Measurements from ENCODE around the gene MAVS. TPM values are rescaled to one million over a fixed set of nuclear protein-coding genes. Genes with fewer than 3 reads are reported as not detected.

Gene MAVS
- total RNA-seq, 1 experiment from 2014 or later: 38.7 TPM

DNA sequence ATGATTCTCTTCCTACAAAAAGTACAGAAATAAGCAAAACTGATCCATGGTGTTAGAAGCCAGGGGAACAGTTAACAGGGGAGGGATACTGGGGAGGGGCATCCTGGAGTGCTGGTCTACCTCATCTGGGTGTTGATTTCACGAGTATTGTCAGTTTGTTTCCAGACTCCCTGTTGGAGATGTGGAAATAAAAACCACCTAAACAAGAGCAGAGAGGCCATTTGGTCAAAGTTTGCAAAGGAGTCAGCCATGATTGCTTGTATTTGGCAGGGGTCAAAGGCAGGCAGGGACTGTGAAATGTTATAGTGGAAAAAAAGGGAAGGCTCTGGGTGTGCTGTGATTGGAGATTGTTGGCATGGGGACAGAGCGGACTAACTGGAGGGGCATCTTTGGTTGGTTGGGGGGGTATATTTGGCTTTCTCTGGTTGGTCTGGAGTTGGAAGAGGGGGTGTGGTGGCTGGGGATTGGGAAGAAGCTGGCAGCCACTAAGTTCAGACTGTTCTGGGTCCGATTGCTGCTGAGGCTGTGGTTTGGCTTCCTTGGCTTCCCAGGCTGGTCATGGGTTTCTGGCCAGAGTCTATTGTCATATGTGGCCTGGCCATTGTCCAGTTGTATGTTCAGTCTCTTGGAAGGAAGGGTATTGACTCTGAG is 27.7 kb downstream of the MAVS start:
- no peak for DNase-seq
- TF ChIP-seq EZH2 (IDR thresholded peaks at IDR 0.05; ENCODE audit: low read length, unreplicated experiment): no peak
- TF ChIP-seq, protein P1, sequence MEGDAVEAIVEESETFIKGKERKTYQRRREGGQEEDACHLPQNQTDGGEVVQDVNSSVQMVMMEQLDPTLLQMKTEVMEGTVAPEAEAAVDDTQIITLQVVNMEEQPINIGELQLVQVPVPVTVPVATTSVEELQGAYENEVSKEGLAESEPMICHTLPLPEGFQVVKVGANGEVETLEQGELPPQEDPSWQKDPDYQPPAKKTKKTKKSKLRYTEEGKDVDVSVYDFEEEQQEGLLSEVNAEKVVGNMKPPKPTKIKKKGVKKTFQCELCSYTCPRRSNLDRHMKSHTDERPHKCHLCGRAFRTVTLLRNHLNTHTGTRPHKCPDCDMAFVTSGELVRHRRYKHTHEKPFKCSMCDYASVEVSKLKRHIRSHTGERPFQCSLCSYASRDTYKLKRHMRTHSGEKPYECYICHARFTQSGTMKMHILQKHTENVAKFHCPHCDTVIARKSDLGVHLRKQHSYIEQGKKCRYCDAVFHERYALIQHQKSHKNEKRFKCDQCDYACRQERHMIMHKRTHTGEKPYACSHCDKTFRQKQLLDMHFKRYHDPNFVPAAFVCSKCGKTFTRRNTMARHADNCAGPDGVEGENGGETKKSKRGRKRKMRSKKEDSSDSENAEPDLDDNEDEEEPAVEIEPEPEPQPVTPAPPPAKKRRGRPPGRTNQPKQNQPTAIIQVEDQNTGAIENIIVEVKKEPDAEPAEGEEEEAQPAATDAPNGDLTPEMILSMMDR (conservative IDR thresholded peaks at IDR 0.05; ENCODE audit: low read depth, low read length): no peak
- TF ChIP-seq EZH2phosphoT487 (IDR thresholded peaks at IDR 0.05; ENCODE audit: borderline replicate concordance, low read length): no peak
- Histone ChIP-seq H3K9me3 (ENCODE audit: low read length) (no peaks in the 10 kb centered on the region), H3K36me3 (ENCODE audit: low read depth, low read length) (peaks cover 24% of the 10 kb centered on the region), H3F3A (ENCODE audit: low read length, unreplicated experiment) (no peaks in the 10 kb centered on the region), H3K9me2 (replicated peaks; ENCODE audit: low read length) (no peaks in the 10 kb centered on the region), H3K79me2 (ENCODE audit: low read length) (no peaks in the 10 kb centered on the region), H3K9ac (ENCODE audit: low read length) (no peak overlapping the region), H3K4me2 (ENCODE audit: low read length) (no peak overlapping the region), H2AFZ (ENCODE audit: low read length) (no peak overlapping the region), H4K20me1 (ENCODE audit: low read length) (no peaks in the 10 kb centered on the region), H3K27ac (ENCODE audit: low read length) (no peak overlapping the region), H3K4me1 (ENCODE audit: insufficient read depth, low read length) (no peaks in the 10 kb centered on the region), H3K4me3 (ENCODE audit: low read length) (no peak overlapping the region), H3K27me3 (ENCODE audit: low read length) (no peaks in the 10 kb centered on the region)
- intact Hi-C loops (cut with micrococcal nuclease): no loop called here
- ChIA-PET CTCF (no interaction called here), POLR2A (ENCODE audit: unreplicated experiment) (no interaction called here)
- no TSS peak for BruUV-seq (replicated peaks)
- ATAC-seq: 0 out of 2 replicates have a peak, but pooled peaks have one; percentile 9

DNA sequence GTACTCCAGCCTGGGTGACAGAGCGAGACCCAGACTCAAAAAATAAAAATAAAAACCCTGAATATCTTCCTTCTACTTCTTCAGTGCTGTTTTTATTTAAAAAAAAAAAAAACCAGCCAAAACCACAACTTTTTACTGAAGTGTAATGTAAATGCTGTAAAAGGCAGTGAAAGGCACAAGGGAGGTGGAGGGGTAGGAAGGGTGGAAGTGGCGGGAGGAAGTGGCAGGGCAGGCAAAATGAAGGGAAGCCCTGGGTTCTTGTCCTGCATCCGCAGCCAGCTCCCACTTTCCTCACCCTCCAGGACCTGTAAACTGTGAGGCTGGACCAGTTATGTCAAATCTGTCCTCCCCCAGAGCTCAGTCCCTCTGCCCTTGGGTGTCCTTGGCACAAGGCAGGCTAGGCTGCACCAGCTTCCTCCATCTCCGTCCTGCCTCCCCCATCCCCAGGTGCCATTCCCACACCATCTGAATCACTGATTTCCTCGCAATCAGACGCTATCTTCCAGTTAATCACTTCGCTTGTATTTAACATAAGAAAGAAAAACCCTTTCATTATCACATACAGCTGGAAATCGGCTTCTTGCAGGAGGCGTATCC is 28.8 kb downstream of the MAVS start:
- POLR2A ChIA-PET (ENCODE audit: unreplicated experiment): no interaction called here
- Histone ChIP-seq H3K27me3 (ENCODE audit: low read length) (no peaks in the 10 kb centered on the region), H3K9me2 (replicated peaks; ENCODE audit: low read length) (no peaks in the 10 kb centered on the region), H3K4me3 (ENCODE audit: low read length) (no peak overlapping the region), H4K20me1 (ENCODE audit: low read length) (no peaks in the 10 kb centered on the region), H3F3A (ENCODE audit: low read length, unreplicated experiment) (no peaks in the 10 kb centered on the region), H3K9me3 (ENCODE audit: low read length) (no peaks in the 10 kb centered on the region), H3K4me1 (ENCODE audit: insufficient read depth, low read length) (no peaks in the 10 kb centered on the region), H3K36me3 (ENCODE audit: low read depth, low read length) (peaks cover 24% of the 10 kb centered on the region), H3K27ac (ENCODE audit: low read length) (no peak overlapping the region), H3K4me2 (ENCODE audit: low read length) (no peak overlapping the region), H2AFZ (ENCODE audit: low read length) (no peak overlapping the region), H3K79me2 (ENCODE audit: low read length) (no peaks in the 10 kb centered on the region), H3K9ac (ENCODE audit: low read length) (no peak overlapping the region)
- DNase-seq: no peak
- BruUV-seq (replicated peaks): no TSS peak
- ATAC-seq: no peak; the same call in 1 of the 2 replicates
- intact Hi-C loops (cut with micrococcal nuclease): no loop called here
- CTCF ChIA-PET: no interaction called here
- TF ChIP-seq, protein P1 (conservative IDR thresholded peaks at IDR 0.05; ENCODE audit: low read depth, low read length): no peak
- TF ChIP-seq EZH2 (IDR thresholded peaks at IDR 0.05; ENCODE audit: low read length, unreplicated experiment) (no peak), EZH2phosphoT487 (IDR thresholded peaks at IDR 0.05; ENCODE audit: borderline replicate concordance, low read length) (no peak)

DNA sequence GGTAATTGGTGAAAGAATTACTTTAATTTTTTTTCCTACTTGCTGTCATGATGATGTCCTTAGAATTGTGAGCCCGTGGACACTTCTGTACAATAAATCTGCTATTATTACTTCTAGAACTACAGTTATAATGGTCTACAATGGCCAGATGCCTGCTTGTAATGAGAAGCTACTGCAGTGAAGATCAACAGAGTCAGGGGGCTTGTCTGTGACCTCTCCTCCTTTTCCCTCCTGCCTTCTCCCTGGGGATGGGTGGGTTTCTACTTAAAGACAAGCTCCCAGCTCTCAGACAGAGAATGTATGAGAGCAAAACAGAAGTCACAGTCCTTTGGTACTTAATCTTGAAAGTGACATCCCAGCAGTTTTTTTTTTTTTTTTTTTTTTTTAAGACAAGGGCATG is 29.4 kb downstream of the MAVS start:
- BruUV-seq (replicated peaks): no TSS peak
- no peaks in the 10 kb centered on the region for H3K4me1 ChIP-seq (ENCODE audit: insufficient read depth, low read length)
- no peaks in the 10 kb centered on the region for H3K79me2 ChIP-seq (ENCODE audit: low read length)
- DNase-seq (no peak), ATAC-seq (no peak)
- no peak overlapping the region for H3K4me3 ChIP-seq (ENCODE audit: low read length)
- H3K27me3 ChIP-seq (ENCODE audit: low read length): no peaks in the 10 kb centered on the region
- TF ChIP-seq EZH2phosphoT487 (IDR thresholded peaks at IDR 0.05; ENCODE audit: borderline replicate concordance, low read length): no peak
- TF ChIP-seq, protein P1 (conservative IDR thresholded peaks at IDR 0.05; ENCODE audit: low read depth, low read length): no peak
- no peak for TF ChIP-seq EZH2 (IDR thresholded peaks at IDR 0.05; ENCODE audit: low read length, unreplicated experiment)
- no peaks in the 10 kb centered on the region for H3K9me2 ChIP-seq (replicated peaks; ENCODE audit: low read length)
- H3F3A ChIP-seq (ENCODE audit: low read length, unreplicated experiment): no peaks in the 10 kb centered on the region
- no peak overlapping the region for H3K27ac ChIP-seq (ENCODE audit: low read length)
- no peaks in the 10 kb centered on the region for H4K20me1 ChIP-seq (ENCODE audit: low read length)
- no peak overlapping the region for H3K9ac ChIP-seq (ENCODE audit: low read length)
- ChIA-PET CTCF (no interaction called here), POLR2A (ENCODE audit: unreplicated experiment) (no interaction called here)
- no peak overlapping the region for H2AFZ ChIP-seq (ENCODE audit: low read length)
- peaks cover 24% of the 10 kb centered on the region for H3K36me3 ChIP-seq (ENCODE audit: low read depth, low read length)
- no peak overlapping the region for H3K4me2 ChIP-seq (ENCODE audit: low read length)
- intact Hi-C loops (cut with micrococcal nuclease): no loop called here
- no peaks in the 10 kb centered on the region for H3K9me3 ChIP-seq (ENCODE audit: low read length)
